Panc1 (cell line): ENCODE results near the gene REXO4. TPM values are rescaled to one million over a fixed set of nuclear protein-coding genes. Genes with fewer than 3 reads are reported as not detected.

ENCODE experiments used
- ATAC-seq: fragments of 200-7000 bp; cut with Tn5 transposase; 2 replicates; pipeline ENCODE4 v1.9.1; 2020; ENCODE audit warnings: mild to moderate bottlenecking, moderate library complexity
- BruUV-seq: library from RNA; stranded (reverse); fragments of 400-500 nt; replicated peaks from 2 replicates; lab custom pipeline; 2021; lab: Mats Ljungman, UMichigan
- CTCF ChIA-PET: fragments of 300-600 bp; sonication (Branson Sonifier 250); formaldehyde crosslinking; loops from one replicate; lab custom pipeline; 2022; ENCODE audit warnings: antibody characterized with exemption; lab: Charles Lee
- POLR2A ChIA-PET: fragments of 300-600 bp; sonication (Branson Sonifier 250); formaldehyde crosslinking; loops from one replicate; lab custom pipeline; 2022; ENCODE audit warnings: antibody characterized with exemption; lab: Charles Lee
- DNase-seq: peaks from one replicate; pipeline ENCODE4 v3.0.0-alpha.2; 2010; ENCODE audit warnings: low read depth, low spot score
- H3K27ac ChIP-seq: 2 replicates; pipeline ENCODE4 v1.5.1; 2011; ENCODE audit warnings: mild to moderate bottlenecking, low read length, inconsistent platforms
- H3K27me3 ChIP-seq: fragments of 200-500 bp; sonication (Bioruptor generic); 2 replicates; pipeline ENCODE4 v1.6.0; 2014; ENCODE audit warnings: low read length, inconsistent platforms; ENCODE audit not compliant: control insufficient read depth, insufficient read depth
- H3K36me3 ChIP-seq: fragments of 200-500 bp; sonication (Bioruptor generic); 2 replicates; pipeline ENCODE4 v1.5.1; 2014; ENCODE audit warnings: inconsistent platforms, mild to moderate bottlenecking, low read length, moderate library complexity; ENCODE audit not compliant: control insufficient read depth, insufficient read depth
- H3K4me1 ChIP-seq: 2 replicates; pipeline ENCODE4 v1.5.1; 2011; ENCODE audit warnings: inconsistent platforms, mild to moderate bottlenecking, low read length, moderate library complexity; ENCODE audit not compliant: control insufficient read depth, insufficient read depth
- H3K4me3 ChIP-seq, 2 experiments: 2 replicates each; pipeline ENCODE4 v1.5.1; 2011 to 2012; ENCODE audit warnings: low read depth in 2 of 2, low read length in 2 of 2, mild to moderate bottlenecking in 2 of 2, inconsistent platforms in 1 of 2, moderate library complexity in 1 of 2
- H3K9me3 ChIP-seq: fragments of 200-500 bp; sonication (Bioruptor generic); 2 replicates; pipeline ENCODE4 v1.5.1; 2014; ENCODE audit warnings: low read depth, mild to moderate bottlenecking, inconsistent platforms, low read length, moderate library complexity; ENCODE audit not compliant: control insufficient read depth, insufficient read depth
- CTCF ChIP-seq: fragments of 450-650 bp; IDR thresholded peaks from 2 replicates; pipeline ENCODE4 v1.5.1; 2017; ENCODE audit warnings: mild to moderate bottlenecking
- POLR2AphosphoS5 ChIP-seq: IDR thresholded peaks from 2 replicates; pipeline ENCODE4 v1.6.1; 2012; ENCODE audit warnings: mild to moderate bottlenecking, low read depth, low read length, moderate library complexity
- REST ChIP-seq, 2 experiments: IDR thresholded peaks; 2 replicates each; pipeline ENCODE4 v1.6.1; 2011 to 2012; ENCODE audit warnings: low read depth in 2 of 2, control low read depth in 1 of 2, low read length in 1 of 2, mild to moderate bottlenecking in 1 of 2, moderate library complexity in 1 of 2; ENCODE audit not compliant: insufficient read depth in 1 of 2
- SIN3A ChIP-seq: IDR thresholded peaks from 2 replicates; pipeline ENCODE4 v1.6.1; 2012; ENCODE audit warnings: low read depth, mild to moderate bottlenecking, low read length, moderate library complexity, borderline replicate concordance; ENCODE audit not compliant: insufficient read depth
- TCF7L2 ChIP-seq: IDR thresholded peaks from 2 replicates; pipeline ENCODE4 v1.6.1; 2011; ENCODE audit warnings: mild to moderate bottlenecking, low read depth, low read length, inconsistent platforms
- in situ Hi-C: cut with HindIII; loops from 2 replicates; pipeline ENCODE4 v1.10.0; 2016; ENCODE audit warnings: low sequenced_read_pairs, low pct_unique_long_range_greater_than_20kb
- intact Hi-C: fragments of 100-400 bp; cut with micrococcal nuclease; formaldehyde crosslinking; loops from one replicate; pipeline ENCODE4 v1.10.0; 2022; ENCODE audit not compliant: unreplicated experiment
- total RNA-seq: library from RNA; stranded (reverse); gene quantifications from one replicate; pipeline ENCODE4 v1.2.1, GENCODE V29; 2021; ENCODE audit not compliant: unreplicated experiment

REXO4 gene
- total RNA-seq, 1 experiment from 2014 or later = 19.9 TPM

GRCh38 chr9:133369933-133370332 lies 47.9 kb downstream of the REXO4 start:
- H3K4me3 ChIP-seq = no peak overlapping the region
- no peak overlapping the region for H3K27ac ChIP-seq
- no TSS peak for BruUV-seq
- no peak for ATAC-seq
- no peak for DNase-seq
- peaks cover 18% of the 10 kb centered on the region for H3K4me1 ChIP-seq
- H3K9me3 ChIP-seq = no peaks in the 10 kb centered on the region
- in situ Hi-C loops = no loop called here
- H3K36me3 ChIP-seq = peaks cover 6% of the 10 kb centered on the region; the same call in 1 of the 2 replicates
- ChIA-PET CTCF (no interaction called here), POLR2A (no interaction called here)
- intact Hi-C loops = no loop called here
- TF ChIP-seq SIN3A (no peak), POLR2AphosphoS5 (no peak), CTCF (no peak), REST (IDR thresholded peaks at IDR 0.05; ENCODE audit: insufficient read depth in 1 of 2, low read depth in 2 of 2, low read length in 1 of 2) (no peak), TCF7L2 (no peak)
- no peaks in the 10 kb centered on the region for H3K27me3 ChIP-seq

- no peak overlapping the region for H3K4me3 ChIP-seq
- ChIA-PET POLR2A (no interaction called here), CTCF (no interaction called here)
- peaks cover 6% of the 10 kb centered on the region; the same call in 1 of the 2 replicates for H3K36me3 ChIP-seq
- H3K4me1 ChIP-seq = peaks cover 17% of the 10 kb centered on the region
- H3K27ac ChIP-seq = no peak overlapping the region
- TF ChIP-seq TCF7L2 = no peak
- no peak for TF ChIP-seq REST (IDR thresholded peaks at IDR 0.05; ENCODE audit: insufficient read depth in 1 of 2, low read depth in 2 of 2, low read length in 1 of 2)
- TF ChIP-seq CTCF = no peak
- no peak for TF ChIP-seq SIN3A
- TF ChIP-seq POLR2AphosphoS5 = no peak
- H3K9me3 ChIP-seq = no peaks in the 10 kb centered on the region
- no TSS peak for BruUV-seq
- ATAC-seq (no peak), DNase-seq (no peak)
- intact Hi-C loops (no loop called here), in situ Hi-C loops (no loop called here)
- no peaks in the 10 kb centered on the region for H3K27me3 ChIP-seq
Measured at GRCh38 chr9:133369422-133369821, 48.4 kb downstream of the REXO4 start.
